HG03064 (cell line): ENCODE results near the gene NFKBIZ.

Source experiments
- ATAC-seq: cut with Tn5 transposase; IDR thresholded peaks from one replicate; pipeline ENCODE4 v1.9.1; 2021; ENCODE audit warnings: low read depth; ENCODE audit not compliant: unreplicated experiment

NFKBIZ gene

DNA sequence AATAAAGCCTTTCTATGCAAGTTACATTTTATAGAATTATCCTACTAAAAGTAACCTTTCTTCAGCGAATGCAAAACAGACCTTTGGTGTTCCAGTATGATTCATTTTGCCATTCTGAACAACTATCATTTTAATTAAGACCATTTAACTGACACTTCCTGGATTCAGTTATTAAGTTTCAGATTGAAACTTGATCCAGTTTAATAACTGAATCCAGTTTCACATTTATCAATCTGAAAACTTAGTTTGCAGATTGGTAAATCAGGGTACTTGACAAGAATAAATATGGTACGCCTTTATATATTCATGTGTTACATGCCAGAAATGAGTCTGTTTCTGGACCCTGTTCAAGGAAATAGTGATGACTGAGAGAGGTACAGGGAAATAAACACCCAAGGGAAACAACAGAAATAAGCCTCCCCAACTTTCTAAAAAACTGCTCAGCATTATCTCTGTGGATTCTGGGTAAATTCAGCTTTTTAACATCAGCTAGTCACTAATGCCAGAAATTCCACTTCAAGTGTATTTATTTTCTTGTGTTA, 23.3 kb upstream of the NFKBIZ start:
- ATAC-seq, result no peak

DNA sequence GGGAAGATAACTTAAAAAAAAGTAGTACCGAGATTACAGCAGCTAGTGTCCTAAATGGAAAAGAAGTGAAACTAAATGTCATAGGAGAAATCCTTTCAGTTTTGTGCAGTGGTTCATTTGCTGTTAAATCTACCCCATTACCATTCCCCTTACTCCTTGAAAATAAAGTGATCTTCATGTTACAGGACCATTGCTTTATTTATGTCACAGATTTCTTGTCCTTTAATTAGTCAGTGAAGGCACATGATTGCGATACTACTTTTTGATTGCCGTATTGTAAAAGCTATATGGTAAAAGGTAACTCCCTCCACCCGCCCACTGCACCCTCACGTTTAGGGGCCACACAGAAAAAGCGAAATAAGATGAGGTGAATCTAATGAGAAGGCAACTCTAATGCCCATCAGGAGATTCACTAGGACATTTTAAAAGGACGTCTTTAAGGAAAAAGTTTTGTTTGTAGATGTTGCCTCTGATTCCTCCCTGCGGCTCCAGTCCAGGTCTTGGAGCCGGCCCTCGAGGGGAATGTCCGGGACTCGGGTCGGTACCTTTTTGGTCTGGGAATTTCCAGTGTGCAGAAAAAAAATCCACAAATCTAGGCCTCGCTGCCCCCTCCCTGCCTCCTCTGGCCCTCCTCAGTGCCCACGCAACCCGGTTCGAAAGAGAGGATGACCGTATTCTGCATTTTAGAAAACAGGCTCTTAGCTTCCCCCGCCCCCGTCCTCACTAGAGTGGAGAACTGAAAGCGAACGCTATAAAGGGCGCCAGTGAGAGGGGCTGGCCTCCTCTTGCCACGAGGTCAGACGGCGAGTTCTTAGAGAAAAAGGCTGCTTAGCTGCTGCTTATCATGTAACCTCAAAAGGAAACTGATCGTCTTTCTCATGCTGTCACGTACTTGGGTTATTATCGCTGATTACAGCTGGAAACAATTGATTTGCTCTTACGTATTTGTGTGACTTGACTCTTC, 21.8 kb upstream of the NFKBIZ start:
- ATAC-seq, result peak; percentile 71

DNA sequence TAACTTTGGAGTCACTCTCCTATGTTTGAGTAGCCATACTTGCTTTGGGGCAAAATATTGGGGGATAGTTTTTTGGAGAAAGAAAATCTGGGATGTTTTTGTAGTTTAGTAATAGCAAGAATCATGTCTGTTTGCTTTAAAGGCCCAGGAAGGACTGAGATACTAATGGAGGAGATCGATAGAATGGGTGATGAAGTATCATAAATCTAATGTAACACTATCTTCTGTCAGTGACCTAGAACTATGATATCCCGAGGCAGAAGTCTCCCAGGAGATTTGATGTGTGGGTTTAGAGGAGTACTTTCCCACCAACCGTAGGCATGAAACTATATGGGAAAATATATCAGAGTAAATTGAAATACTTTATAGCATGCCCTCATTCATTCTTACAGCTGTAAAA, 21.0 kb upstream of the NFKBIZ start:
- ATAC-seq, result no peak

DNA sequence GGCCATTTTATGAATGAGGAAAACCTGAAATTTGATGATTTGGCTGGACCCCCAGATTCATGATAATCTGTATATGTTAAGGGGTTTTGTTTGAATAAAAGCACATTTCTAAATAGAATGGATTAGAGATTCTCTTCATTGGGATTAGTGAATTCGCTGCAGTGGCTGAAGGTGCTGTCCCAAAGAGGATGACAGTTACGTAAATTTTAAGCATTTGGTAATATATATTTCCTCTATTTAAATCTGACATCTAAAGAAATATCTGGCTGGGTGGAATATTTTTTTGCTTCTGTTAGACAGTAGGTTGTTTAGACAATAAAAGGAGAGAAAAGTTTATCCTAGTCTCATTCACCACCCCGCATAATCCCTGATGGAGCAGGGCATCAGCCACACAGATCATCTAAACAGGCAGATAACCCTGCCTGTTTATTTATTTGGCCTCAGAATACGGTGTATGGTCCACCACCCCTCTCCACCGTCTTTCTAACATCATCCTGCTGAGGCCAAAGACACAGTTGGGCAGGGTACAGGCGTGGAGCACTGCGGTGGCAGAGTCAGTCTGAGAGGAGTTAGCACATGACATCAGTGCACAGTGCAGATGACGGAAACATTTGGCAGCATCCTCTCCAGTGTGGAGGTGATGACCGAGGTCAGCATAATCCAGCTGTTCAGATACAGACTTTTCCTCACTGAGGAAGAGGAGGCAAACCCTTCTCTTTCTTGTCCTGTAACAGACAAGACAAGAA, 20.4 kb upstream of the NFKBIZ start:
- peak; percentile 45 for ATAC-seq

DNA sequence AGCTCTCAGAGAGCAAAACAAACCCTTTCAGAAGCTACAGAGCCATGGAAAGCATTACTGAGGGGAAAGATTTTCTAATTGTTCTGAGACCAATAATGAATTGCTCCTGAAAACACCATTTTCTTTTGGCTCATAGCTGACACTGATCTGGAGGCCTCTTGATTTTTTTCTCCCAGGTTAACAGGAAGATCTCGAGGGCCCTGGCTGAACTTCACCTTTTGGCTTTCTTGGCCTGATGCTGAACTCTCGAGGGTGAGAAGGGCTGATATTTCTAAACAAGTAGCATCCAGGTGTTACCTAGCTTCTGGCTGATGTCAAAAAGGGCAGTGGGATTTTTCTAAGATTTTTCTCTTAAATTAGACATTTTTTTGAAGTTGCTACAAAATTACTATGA, 19.9 kb upstream of the NFKBIZ start:
- ATAC-seq, result no peak

DNA sequence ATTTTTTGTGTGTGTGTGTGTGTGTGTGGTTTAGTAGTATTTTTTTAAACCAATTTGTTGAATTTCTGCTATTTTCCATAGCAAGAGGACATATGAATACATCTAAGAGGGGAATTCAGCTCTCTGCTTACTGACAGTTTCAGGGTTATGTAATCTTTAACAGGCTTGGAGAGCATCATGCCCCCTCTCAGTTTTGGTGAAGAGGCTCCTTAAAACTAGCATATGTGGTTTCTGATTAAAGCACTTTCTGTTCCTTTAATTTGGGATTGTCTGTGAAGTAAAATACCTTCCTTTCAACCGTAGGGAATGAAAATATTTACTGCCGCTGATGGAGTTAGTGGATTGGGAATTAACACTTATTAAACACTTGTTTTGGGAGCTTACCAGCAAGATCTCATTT, 19.4 kb upstream of the NFKBIZ start:
- ATAC-seq, result no peak

DNA sequence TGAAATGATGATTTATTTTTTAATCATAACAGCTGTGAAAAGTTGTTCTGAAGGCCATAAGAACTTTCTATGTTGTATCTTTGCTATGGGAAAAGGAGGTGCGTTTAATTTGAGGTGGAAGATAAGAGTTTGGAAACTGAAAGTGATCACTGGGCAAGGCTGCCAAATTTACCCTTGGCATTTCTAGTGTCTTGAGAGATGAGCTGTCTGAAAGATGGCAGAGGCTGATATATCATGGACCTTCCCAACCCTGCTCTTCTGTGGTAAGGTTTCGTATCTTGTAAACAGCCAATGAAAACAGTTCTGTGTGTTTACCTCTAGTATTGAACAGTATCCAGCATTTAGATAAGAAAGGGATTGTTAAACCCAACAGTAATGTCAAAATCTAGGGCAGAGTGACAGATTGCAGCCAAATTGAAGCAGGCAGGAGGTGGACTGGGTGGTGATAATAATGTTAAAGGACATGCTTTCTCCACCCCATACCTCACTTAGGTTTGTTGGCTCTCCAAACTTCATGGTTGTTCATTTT, 15.8 kb upstream of the NFKBIZ start:
- no peak for ATAC-seq

DNA sequence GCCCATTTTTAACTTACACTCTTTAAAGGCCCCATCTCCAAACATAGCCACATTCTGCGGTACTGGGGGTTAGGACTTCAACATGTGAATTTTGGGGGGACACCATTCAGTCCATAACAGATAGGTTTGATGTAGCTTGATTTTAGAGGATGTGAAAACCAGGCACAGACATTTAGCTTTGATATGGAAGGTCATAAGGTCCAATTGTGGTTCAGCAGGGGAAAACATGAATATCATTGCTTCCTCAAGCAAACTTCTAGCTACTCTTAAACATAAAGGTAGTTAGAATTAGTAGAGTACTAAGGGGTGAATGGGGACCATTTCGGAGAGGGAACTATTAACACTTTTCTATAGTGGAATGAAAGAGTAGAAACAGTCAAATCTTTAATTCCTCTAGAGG, 13.6 kb upstream of the NFKBIZ start:
- no peak for ATAC-seq

DNA sequence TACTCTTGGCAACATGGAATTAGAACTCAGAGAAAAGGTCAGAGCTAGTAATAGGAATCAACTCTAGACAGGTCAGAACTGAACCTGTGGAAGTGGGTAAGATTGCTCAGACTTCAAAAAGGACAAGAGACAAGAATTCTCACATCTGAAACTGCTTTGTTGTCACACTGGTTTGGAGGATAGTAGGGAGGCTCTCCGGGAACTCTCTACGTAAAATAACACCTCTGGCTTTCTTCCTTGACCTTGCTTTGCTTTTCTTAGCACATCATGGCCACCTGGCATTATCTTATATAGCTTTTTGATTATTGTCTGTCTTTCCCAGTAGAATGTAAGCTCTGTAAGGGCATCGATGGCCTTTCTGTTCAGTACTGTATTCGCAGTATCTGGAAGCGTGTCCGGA, 13.2 kb upstream of the NFKBIZ start:
- ATAC-seq, result no peak

DNA sequence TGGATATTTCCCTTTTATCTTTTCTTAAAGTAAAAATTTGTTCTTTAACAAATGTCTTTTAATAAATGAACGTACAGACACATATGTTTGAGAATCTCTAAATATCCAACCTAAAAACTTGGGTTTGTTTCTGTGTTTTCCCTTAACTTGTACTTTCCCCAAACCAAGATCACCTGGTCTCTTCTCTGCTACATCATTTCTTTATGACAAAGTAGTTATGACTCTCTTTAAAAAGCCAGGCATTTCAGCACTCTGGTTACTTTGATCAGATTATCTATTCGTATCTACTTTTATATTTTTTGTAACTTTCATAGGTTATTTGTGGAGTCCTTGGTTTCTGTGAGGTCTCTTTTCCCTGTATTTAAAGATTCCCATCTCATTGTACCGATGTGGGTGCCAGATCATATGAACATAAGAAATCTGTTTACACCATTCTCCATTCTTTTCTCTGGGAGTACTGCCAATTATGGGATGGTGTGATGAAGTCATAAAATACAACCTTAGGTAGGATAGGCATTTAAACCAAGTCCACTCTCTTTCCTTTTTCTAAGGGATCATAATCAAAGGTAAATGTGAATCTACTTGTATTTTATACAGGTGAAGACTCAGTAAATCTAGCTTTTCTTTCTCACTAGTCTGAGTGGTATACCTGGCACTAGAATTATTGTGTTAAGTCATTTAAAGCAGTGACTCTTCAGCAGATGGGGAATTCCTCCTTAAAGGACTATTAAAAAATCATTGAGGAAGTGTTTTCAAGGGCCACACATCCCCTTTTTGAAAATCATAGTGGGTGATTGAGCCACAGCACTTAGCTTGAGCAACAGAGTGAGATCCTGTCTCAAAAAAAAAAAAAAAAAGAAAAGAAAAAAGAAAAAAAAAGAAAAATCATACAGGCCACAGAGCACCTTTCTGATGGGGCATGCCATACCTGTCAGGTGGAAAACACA, 12.4 kb upstream of the NFKBIZ start:
- ATAC-seq, result no peak

DNA sequence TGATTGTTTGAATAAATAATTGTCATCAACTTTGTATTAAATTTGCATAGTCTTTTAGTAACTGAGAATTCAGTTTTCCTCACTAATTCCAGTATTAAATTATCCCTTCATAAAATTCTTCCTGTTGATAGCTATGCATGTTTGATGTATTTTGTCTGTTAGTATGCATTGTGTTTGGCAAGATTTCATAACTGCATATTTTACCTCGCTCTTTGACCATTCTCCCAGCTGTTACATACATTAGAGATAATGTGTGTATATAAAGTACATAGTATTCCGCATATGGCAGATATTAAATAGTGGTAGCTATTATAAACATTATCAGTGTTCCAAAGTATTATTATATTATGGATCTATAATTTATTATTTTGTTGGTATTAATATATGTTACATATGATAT, 10.6 kb upstream of the NFKBIZ start:
- no peak for ATAC-seq

DNA sequence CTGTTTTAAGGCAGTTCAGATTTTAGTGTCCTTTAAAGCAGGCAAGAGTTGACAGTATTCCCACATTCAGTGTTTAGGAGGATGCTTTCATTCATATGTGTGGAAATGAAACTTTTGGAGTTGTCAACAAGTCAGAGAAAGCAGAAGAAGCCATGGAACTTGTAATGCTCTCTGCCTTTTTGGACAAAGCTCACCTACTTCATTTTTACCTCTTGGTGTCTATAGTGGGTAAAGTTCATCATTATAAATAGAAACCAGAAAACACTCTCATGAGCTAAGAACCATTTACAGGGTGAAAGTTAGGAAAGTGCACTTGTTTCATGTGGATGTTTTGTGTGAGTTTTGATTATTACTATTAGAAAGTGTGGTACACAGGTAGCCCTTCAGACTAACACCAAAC, 9.2 kb upstream of the NFKBIZ start:
- ATAC-seq, result no peak

DNA sequence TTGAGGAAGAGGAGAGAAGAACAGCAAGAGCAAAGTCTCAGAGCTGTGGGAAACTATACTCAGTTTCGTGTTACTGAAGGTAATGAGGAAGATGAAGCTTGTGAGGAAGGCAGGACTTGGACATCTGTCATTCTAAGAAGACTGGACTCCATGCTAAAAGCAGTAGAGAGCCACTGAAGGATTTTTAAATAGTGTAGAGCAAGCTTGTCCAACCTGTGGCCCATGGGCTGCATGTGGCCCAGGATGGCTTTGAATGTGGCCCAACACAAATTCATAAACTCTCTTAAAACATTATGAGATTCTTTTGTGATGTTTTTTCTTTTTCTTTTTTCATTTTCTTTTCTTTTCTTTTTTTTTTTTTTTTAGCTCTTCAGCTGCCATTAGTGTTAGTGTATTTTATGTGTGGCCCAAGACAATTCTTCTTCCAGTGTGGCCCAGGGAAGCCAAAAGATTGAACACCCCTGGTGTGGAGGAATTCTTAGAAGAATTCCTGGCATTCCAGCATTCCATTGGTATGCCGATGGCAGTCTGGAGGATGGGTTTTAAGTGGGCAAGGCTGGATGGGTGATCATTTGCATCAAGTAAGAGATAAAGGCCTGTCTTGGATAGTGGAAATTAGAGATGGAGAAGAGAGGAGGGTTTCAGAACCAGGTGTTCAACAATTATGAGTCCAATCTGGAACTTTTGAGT, 6.9 kb upstream of the NFKBIZ start:
- no peak for ATAC-seq

DNA sequence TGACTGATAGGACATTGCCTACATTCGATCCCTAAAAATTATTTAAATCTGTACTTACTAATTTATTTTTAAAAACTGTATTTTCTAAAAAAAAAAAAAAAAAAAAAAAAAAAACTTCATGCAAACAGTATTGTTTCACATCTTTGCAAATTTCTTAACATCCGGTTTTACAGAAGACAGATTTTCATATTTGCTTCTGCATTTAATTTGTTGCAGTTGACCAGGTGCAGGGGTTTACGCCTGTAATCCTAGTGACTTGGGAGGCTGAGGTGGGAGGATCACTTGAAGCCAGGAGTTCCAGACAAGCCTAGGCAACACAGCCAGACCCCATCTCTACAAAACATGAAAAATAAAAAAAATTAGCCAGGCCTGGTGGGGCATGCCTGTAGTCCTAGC, 6.4 kb upstream of the NFKBIZ start:
- no peak for ATAC-seq

DNA sequence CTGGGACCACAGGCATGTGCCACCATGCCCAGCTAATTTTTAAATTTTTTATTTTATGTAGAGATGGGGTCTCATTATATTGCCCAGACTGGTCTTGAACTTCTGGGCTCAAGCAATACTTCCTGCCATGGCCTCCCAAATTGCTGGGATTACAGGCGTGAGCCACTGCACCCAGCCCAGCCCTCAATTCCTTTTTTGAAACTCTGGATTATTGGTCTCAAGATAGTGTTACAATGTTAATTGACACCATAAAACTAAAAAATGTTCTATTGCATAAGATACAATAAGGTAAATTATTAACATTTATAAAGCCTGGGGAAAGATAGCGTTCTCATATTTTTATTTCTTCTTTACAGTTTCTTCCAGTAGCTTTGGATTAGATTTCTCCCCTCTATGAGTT, 3.9 kb upstream of the NFKBIZ start:
- no peak for ATAC-seq

DNA sequence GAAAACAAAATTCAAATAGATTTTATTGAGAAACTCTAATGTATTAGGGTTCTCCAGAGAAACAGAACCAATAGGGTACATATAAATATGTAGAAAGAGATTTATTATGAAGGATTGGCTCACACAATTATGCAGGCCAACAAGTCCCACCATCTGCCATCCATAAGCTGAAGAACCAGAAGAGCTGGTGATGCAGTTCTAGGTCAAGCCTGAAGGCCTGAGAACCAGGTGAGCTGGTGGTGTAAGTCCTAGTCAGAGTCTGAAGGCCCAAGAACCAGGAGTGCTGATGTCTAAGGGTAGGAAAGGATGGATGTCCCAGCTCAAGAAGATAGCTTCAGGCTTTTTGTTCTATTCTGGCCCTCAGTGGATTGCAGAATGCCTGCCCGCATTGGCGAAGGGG, 2.6 kb upstream of the NFKBIZ start:
- no peak for ATAC-seq

DNA sequence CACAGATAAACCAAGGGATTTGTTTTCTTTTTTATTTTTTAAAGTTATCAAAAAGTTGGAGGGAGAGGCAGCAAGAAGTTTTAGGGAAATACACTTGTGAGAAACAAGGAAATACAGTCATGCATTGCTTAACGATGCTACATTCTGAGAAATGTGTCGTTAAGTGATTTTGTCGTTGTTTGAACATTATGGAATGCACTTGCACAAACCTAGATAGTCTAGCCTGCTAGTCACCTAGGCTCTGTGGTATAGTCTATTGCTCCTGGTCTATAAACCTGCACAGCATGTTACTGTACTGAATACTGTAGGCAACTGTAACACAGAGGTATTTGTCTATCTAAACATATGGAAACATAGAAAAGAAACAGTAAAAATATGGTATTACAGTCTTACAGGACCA, 2.0 kb upstream of the NFKBIZ start:
- ATAC-seq, result no peak

DNA sequence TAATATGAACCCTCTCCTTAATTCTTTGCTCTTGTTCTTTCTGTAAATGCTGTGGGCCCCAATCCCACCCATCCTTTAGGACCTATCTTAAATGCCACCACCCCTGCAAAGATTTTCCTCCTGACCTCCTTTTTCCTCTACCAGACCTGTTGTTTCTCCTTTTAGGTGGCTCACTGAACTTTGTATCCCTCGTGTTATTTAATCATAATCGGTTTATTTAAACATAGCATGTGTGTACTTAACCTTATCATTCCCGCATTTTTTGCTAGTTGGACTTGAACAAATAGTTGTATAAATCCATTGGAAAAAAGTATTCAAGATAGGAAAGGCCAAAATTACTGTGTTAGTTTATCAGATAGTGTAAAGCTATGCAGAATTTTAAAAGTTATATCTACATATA, 988 bp upstream of the NFKBIZ start:
- ATAC-seq, result no peak

DNA sequence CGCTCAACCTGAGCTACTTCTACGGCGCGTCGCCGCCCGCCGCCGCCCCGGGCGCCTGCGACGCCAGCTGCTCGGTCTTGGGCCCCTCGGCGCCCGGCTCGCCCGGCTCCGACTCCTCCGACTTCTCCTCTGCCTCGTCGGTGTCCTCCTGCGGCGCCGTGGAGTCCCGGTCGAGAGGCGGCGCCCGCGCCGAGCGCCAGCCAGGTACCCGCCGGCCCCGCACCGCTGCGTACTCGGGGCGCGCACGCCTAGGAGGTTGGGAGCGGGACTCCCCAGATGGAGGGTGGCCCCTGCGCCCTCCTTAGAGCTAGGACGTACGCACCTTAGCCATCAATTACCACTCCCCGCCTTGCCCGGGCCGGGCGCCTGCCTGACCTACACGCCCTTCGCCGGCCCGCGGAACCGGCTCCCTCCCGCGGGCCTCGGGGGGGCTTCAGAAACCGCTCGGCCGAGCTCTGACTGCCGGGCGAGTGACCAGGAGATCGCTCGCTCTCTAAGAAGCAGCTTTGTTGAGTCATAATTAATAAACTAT, 466 bp downstream of the NFKBIZ start:
- ATAC-seq, result peak; percentile 34
